H1 (cell line): ENCODE measurements around the gene PGLYRP2. TPM values are rescaled to one million over a fixed set of nuclear protein-coding genes. Genes with fewer than 3 reads are reported as not detected.

Experiments
- CTCF ChIA-PET: fragments of 300-600 bp; sonication (Branson Sonifier 250); formaldehyde crosslinking; loops from one replicate; lab custom pipeline; 2021; ENCODE audit not compliant: partially characterized antibody; lab: Charles Lee
- POLR2A ChIA-PET: fragments of 300-600 bp; sonication (Branson Sonifier 250); formaldehyde crosslinking; loops from one replicate; lab custom pipeline; 2021; ENCODE audit warnings: inconsistent platforms; ENCODE audit not compliant: partially characterized antibody; lab: Charles Lee
- DNase-seq, 2 experiments: peaks; one replicate each; pipeline versions ENCODE4 v3.0.0 to v3.0.0-alpha.2; 2010 to 2022; ENCODE audit warnings: low spot score in 2 of 2, low read depth in 1 of 2, mixed read lengths in 1 of 2
- FAIRE-seq: peaks from 2 replicates; lab custom pipeline; 2011; peaks lifted over from hg19 to GRCh38; lab: Jason Lieb, UNC
- H2AFZ ChIP-seq: 2 replicates; pipeline ENCODE4 v1.8.1; 2012; ENCODE audit warnings: low read length, inconsistent platforms
- H2AK5ac ChIP-seq: 2 replicates; pipeline ENCODE4 v1.6.1; 2013; ENCODE audit warnings: low read depth, low read length
- H2BK120ac ChIP-seq: replicated peaks from 2 replicates; pipeline ENCODE3; 2013; ENCODE audit warnings: low read depth, low read length, inconsistent platforms
- H2BK12ac ChIP-seq: 2 replicates; pipeline ENCODE4 v1.6.1; 2013; ENCODE audit warnings: low read depth, low read length
- H2BK15ac ChIP-seq: 2 replicates; pipeline ENCODE4 v1.6.1; 2013; ENCODE audit warnings: low read length
- H2BK20ac ChIP-seq: 2 replicates; pipeline ENCODE4 v1.6.1; 2013; ENCODE audit warnings: low read length
- H2BK5ac ChIP-seq: 2 replicates; pipeline ENCODE4 v1.6.1; 2013; ENCODE audit warnings: low read depth, low read length
- H3K14ac ChIP-seq: 2 replicates; pipeline ENCODE4 v1.6.1; 2013; ENCODE audit warnings: inconsistent platforms; ENCODE audit not compliant: insufficient read length
- H3K18ac ChIP-seq: 2 replicates; pipeline ENCODE4 v1.6.1; 2013; ENCODE audit warnings: low read length; ENCODE audit errors: extremely low read depth
- H3K23ac ChIP-seq: 2 replicates; pipeline ENCODE4 v1.6.1; 2013; ENCODE audit warnings: inconsistent platforms; ENCODE audit not compliant: insufficient read length
- H3K23me2 ChIP-seq: 2 replicates; pipeline ENCODE4 v1.6.1; 2013; ENCODE audit warnings: low read depth, low read length
- H3K27ac ChIP-seq: 2 replicates; pipeline ENCODE4 v1.6.1; 2011; ENCODE audit warnings: low read depth, low read length, inconsistent platforms
- H3K27me3 ChIP-seq, 4 experiments: replicated peaks in 1 of 4; 1 replicate in 1 of 4; 2 replicates in 3 of 4; pipeline versions ENCODE4 v1.6.1 to v1.8.1; 2011 to 2013; ENCODE audit warnings: low read length in 3 of 4, mild to moderate bottlenecking in 3 of 4, inconsistent platforms in 2 of 4, mixed read lengths in 2 of 4, moderate library complexity in 1 of 4; ENCODE audit not compliant: control insufficient read depth in 3 of 4, insufficient read depth in 3 of 4; ENCODE audit errors: extremely low read depth in 1 of 4
- H3K36me3 ChIP-seq, 4 experiments: 2 replicates each; pipeline versions ENCODE4 v1.6.1 to v1.8.1; 2011 to 2013; ENCODE audit warnings: mild to moderate bottlenecking in 4 of 4, low read length in 3 of 4, moderate library complexity in 2 of 4, control low read depth in 1 of 4, inconsistent platforms in 1 of 4; ENCODE audit not compliant: insufficient read depth in 4 of 4, control insufficient read depth in 2 of 4
- H3K4ac ChIP-seq: replicated peaks from 2 replicates; pipeline ENCODE3; 2013; ENCODE audit warnings: low read length, low read depth, mixed read lengths, inconsistent platforms; ENCODE audit not compliant: insufficient read length
- H3K4me1 ChIP-seq, 4 experiments: replicated peaks in 1 of 4; 1 replicate in 1 of 4; 2 replicates in 3 of 4; pipeline versions ENCODE4 v1.6.1 to v1.8.1; 2011 to 2013; ENCODE audit warnings: low read length in 3 of 4, inconsistent platforms in 2 of 4, mixed read lengths in 1 of 4; ENCODE audit not compliant: insufficient read depth in 4 of 4, control insufficient read depth in 3 of 4
- H3K4me2 ChIP-seq, 2 experiments: 2 replicates each; pipeline versions ENCODE4 v1.6.1 to v1.8.1; 2011 to 2013; ENCODE audit warnings: low read depth in 2 of 2, low read length in 2 of 2, control low read depth in 1 of 2, inconsistent platforms in 1 of 2, mild to moderate bottlenecking in 1 of 2; ENCODE audit not compliant: insufficient read depth in 1 of 2
- H3K4me3 ChIP-seq, 4 experiments: fragments of 200-600, 300-600 bp in 1 of 4; sonication (generic), shearing (Covaris generic), sonication (Bioruptor Twin) in 1 of 4; 2 replicates each; pipeline versions ENCODE4 v1.5.1 to v1.8.1; 2011 to 2016; ENCODE audit warnings: low read length in 4 of 4, low read depth in 3 of 4, control low read depth in 2 of 4, inconsistent platforms in 2 of 4, mild to moderate bottlenecking in 2 of 4, mixed read lengths in 1 of 4, moderate library complexity in 1 of 4; ENCODE audit not compliant: insufficient read depth in 2 of 4; ENCODE audit errors: extremely low read depth in 1 of 4
- H3K56ac ChIP-seq: replicated peaks from 2 replicates; pipeline ENCODE3; 2013; ENCODE audit warnings: low read depth, mild to moderate bottlenecking, mixed read lengths, low read length, inconsistent platforms; ENCODE audit not compliant: insufficient read length
- H3K79me1 ChIP-seq: 2 replicates; pipeline ENCODE4 v1.6.1; 2013; ENCODE audit warnings: low read depth, low read length, control low read depth
- H3K79me2 ChIP-seq, 2 experiments: 2 replicates each; pipeline versions ENCODE4 v1.6.1 to v1.8.1; 2012 to 2013; ENCODE audit warnings: low read length in 2 of 2, mild to moderate bottlenecking in 2 of 2, inconsistent platforms in 1 of 2; ENCODE audit not compliant: insufficient read depth in 2 of 2, control insufficient read depth in 1 of 2
- H3K9ac ChIP-seq, 4 experiments: replicated peaks in 1 of 4; 1 replicate in 1 of 4; 2 replicates in 3 of 4; pipeline versions ENCODE4 v1.6.1 to v1.8.1; 2011 to 2013; ENCODE audit warnings: low read depth in 3 of 4, low read length in 3 of 4, control low read depth in 2 of 4, mild to moderate bottlenecking in 2 of 4, moderate library complexity in 2 of 4, inconsistent platforms in 1 of 4; ENCODE audit errors: extremely low read depth in 1 of 4
- H3K9me3 ChIP-seq, 2 experiments: 2 replicates each; pipeline versions ENCODE4 v1.6.1 to v1.8.1; 2012 to 2013; ENCODE audit warnings: mild to moderate bottlenecking in 2 of 2, moderate library complexity in 2 of 2, control low read depth in 1 of 2, inconsistent platforms in 1 of 2, low read depth in 1 of 2, low read length in 1 of 2, mixed read lengths in 1 of 2; ENCODE audit not compliant: insufficient read depth in 2 of 2
- H4K20me1 ChIP-seq, 2 experiments: replicated peaks in 1 of 2; 2 replicates each; pipeline versions ENCODE3 to v1.8.1; 2011 to 2013; ENCODE audit warnings: inconsistent platforms in 2 of 2, low read length in 2 of 2, mild to moderate bottlenecking in 1 of 2; ENCODE audit not compliant: insufficient read depth in 2 of 2, control insufficient read depth in 1 of 2
- H4K5ac ChIP-seq: 2 replicates; pipeline ENCODE4 v1.6.1; 2013; ENCODE audit warnings: low read length, low read depth, mixed read lengths, inconsistent platforms; ENCODE audit not compliant: insufficient read length
- H4K8ac ChIP-seq: 2 replicates; pipeline ENCODE4 v1.8.0; 2013; ENCODE audit warnings: mild to moderate bottlenecking, moderate library complexity, low read length, inconsistent platforms; ENCODE audit not compliant: insufficient read depth; ENCODE audit errors: extremely low read depth
- H4K91ac ChIP-seq: replicated peaks from 2 replicates; pipeline ENCODE3; 2013; ENCODE audit warnings: low read length, mixed read lengths, inconsistent platforms; ENCODE audit not compliant: insufficient read length
- BACH1 ChIP-seq: IDR thresholded peaks from 2 replicates; pipeline ENCODE4 v1.6.1; 2012; ENCODE audit warnings: low read length, improper control_type of control experiment
- CBX5 ChIP-seq: fragments of 300-800, 300-1000 bp; sonication (generic); IDR thresholded peaks from 2 replicates; pipeline ENCODE4 v1.7.1; 2016; ENCODE audit warnings: antibody characterized with exemption, low read length, low read depth
- EGR1 ChIP-seq: IDR thresholded peaks from 2 replicates; pipeline ENCODE4 v1.6.1; 2011; ENCODE audit warnings: low read depth, low read length, borderline replicate concordance
- GTF2F1 ChIP-seq: IDR thresholded peaks from 2 replicates; pipeline ENCODE4 v1.6.1; 2012; ENCODE audit warnings: low read depth, low read length, improper control_type of control experiment, borderline replicate concordance
- HDAC6 ChIP-seq: IDR thresholded peaks from one replicate; pipeline ENCODE4 v1.7.1; 2012; ENCODE audit warnings: low read depth, mild to moderate bottlenecking, inconsistent platforms, low read length, moderate library complexity
- NANOG ChIP-seq: IDR thresholded peaks from 2 replicates; pipeline ENCODE4 v1.6.1; 2011; ENCODE audit warnings: low read length, low read depth, mild to moderate bottlenecking, inconsistent platforms; ENCODE audit not compliant: insufficient read depth, poor library complexity, severe bottlenecking
- POLR2A ChIP-seq, 2 experiments: IDR thresholded peaks; 1 replicate in 1 of 2; 2 replicates in 1 of 2; pipeline ENCODE4 v1.6.1; 2011; ENCODE audit warnings: low read depth in 2 of 2, low read length in 2 of 2, mild to moderate bottlenecking in 2 of 2; ENCODE audit errors: control extremely low read depth in 1 of 2
- POLR2AphosphoS5 ChIP-seq: IDR thresholded peaks from 2 replicates; pipeline ENCODE4 v1.6.1; 2011; ENCODE audit warnings: low read depth, low read length
- POU5F1 ChIP-seq: IDR thresholded peaks from 2 replicates; pipeline ENCODE4 v1.6.1; 2011; ENCODE audit warnings: low read depth, mild to moderate bottlenecking, low read length, moderate library complexity
- TAF7 ChIP-seq: optimal IDR thresholded peaks from 2 replicates; pipeline ENCODE3; 2011; ENCODE audit warnings: low read depth, mild to moderate bottlenecking, inconsistent platforms, low read length, moderate library complexity, borderline replicate concordance
- WGBS, 2 experiments: shearing (Covaris generic) in 1 of 2; methylation state at CpG; one replicate each; pipeline versions ENCODE4 v1.1.6 to v1.1.7; 2013 to 2015; ENCODE audit warnings: low lambda C conversion rate in 2 of 2, mixed read lengths in 2 of 2, inconsistent platforms in 1 of 2, low coverage in 1 of 2, missing lambda C conversion rate in 1 of 2; ENCODE audit not compliant: insufficient replicate concordance in 2 of 2, insufficient coverage in 1 of 2, insufficient read length in 1 of 2; ENCODE audit errors: extremely low coverage in 1 of 2, missing lambda C conversion rate in 1 of 2; 5-methylcytosine and 5-hydroxymethylcytosine counted together
- polyA plus RNA-seq, 7 experiments: library from polyadenylated mRNA; depleted of rRNA in 3 of 7; stranded (reverse) in 5 of 7; unstranded in 2 of 7; fragments of >200 nt in 5 of 7; fragments of 200-250 nt in 2 of 7; gene quantifications; 1 replicate in 5 of 7; 2 replicates in 1 of 7; 4 replicates in 1 of 7; pipeline versions ENCODE4 v1.2.1 to v1.2.3, GENCODE V29; 2011 to 2013; ENCODE audit warnings: missing spikeins in 2 of 7, mixed read lengths in 2 of 7
- total RNA-seq: library from RNA; stranded (reverse); fragmentation: NEBNext Ultra II Directional; extraction: Animal tissue kit (Norgen Biotek cat#: 25700); gene quantifications from 2 replicates; pipeline ENCODE4 v1.2.1, GENCODE V29; 2021
- TF ChIP-seq, protein P1 (sequence below): IDR thresholded peaks from 2 replicates; pipeline ENCODE4 v1.6.1; 2011; ENCODE audit warnings: low read depth, mild to moderate bottlenecking, low read length; ENCODE audit not compliant: insufficient read depth

Gene PGLYRP2
- total and polyA plus RNA-seq, 2 of the 8 experiments (the other 6 are each of a cell fraction or from before 2014, with no cell fraction given): not detected

DNA sequence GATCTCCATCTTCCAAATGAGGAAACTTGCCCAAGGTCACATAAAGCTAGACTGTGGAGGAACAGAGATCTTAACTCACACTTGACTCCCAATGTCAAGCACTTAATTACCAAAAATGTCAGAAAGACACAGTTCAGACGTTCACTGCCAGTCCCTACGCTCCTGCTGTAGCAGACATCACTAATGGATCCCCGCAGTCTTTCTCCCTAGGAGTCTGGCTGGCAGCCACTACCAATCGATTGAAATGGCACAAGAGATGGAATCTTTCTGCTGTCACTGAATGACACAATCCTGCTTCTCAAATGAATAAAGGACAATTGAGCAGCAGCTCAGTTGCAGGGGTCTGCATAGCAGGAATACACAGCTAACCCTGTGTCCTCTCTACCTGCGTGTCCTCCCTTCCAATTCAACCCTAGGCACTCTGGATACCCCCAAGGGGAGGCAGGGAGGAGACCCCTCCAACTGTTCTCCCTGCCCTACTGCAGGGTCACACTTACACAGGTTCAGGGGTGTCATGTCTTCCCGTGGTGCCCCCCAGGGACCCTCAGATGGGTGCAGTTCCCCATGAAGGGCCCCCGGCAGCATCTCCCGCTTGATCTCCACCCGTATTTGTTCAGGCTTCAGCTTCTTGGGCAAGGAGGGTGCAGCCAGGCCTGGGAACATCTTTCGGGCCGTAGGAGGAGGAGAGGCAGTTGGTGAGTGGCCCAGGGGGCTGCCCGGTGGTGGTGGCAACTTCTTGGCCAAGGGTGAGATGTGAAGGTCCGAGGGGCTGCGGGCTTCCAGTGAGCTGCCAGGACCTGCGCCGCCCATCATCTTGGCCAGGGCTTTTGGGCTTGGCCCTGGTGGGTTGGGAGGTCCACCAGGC lies 52.6 kb downstream of the PGLYRP2 start:
- H3K27me3 ChIP-seq: no peaks in the 10 kb centered on the region; a peak in 1 of 7 replicates
- peaks cover 10 to 11% of the 10 kb centered on the region in 2 experiments for H4K20me1 ChIP-seq
- H3K27ac ChIP-seq: no peak overlapping the region
- POLR2A ChIA-PET: interaction anchor here (1.0 to 5.0 kb wide), 2 partner anchors 7 to 190 kb away, joined by 3 to 71 read pairs; partner anchors contain the start of gene AKAP8L
- H2BK5ac ChIP-seq: no peak overlapping the region
- no peak overlapping the region for H2AFZ ChIP-seq
- no peak overlapping the region for H3K9ac ChIP-seq
- H3K79me2 ChIP-seq: peaks cover 0 to 25% of the 10 kb centered on the region in 2 experiments; a peak in 2 of 4 replicates
- H2BK120ac ChIP-seq: no peak overlapping the region
- H2AK5ac ChIP-seq: no peak overlapping the region
- no peak overlapping the region for H3K4me2 ChIP-seq
- H2BK15ac ChIP-seq: no peak overlapping the region
- H3K4me1 ChIP-seq: peaks cover 0 to 9% (median 4%) of the 10 kb centered on the region in 4 experiments; a peak in 4 of 7 replicates
- no peak overlapping the region for H3K18ac ChIP-seq
- peaks cover 22% of the 10 kb centered on the region for H3K79me1 ChIP-seq
- H3K23me2 ChIP-seq: peaks cover under 1% of the 10 kb centered on the region; the same call in 1 of the 2 replicates
- no peak overlapping the region for H3K4ac ChIP-seq
- peaks cover 2 to 44% (median 21%) of the 10 kb centered on the region in 4 experiments; a peak in 6 of 8 replicates for H3K36me3 ChIP-seq
- H3K56ac ChIP-seq: no peak overlapping the region
- 88% methylated on average over 15 of the region's 16 CpGs; no CpG with 5 or more reads in 1 of the 2 experiments for WGBS, 2 experiments
- H2BK12ac ChIP-seq: no peak overlapping the region
- H4K8ac ChIP-seq: no peak overlapping the region
- no peak overlapping the region for H3K4me3 ChIP-seq
- no peak overlapping the region for H4K91ac ChIP-seq
- no peak overlapping the region for H4K5ac ChIP-seq
- no peak for DNase-seq
- no peak for FAIRE-seq
- peaks cover 3 to 4% of the 10 kb centered on the region in 2 experiments; a peak in 1 of 4 replicates for H3K9me3 ChIP-seq
- H3K14ac ChIP-seq: no peak overlapping the region
- H3K23ac ChIP-seq: no peak overlapping the region
- H2BK20ac ChIP-seq: no peak overlapping the region
- CTCF ChIA-PET: interaction anchor here (0.6 to 5.1 kb wide), 2 partner anchors 6 to 401 kb away, joined by 3 to 28 read pairs; partner anchors contain the start of gene AKAP8L
- TF ChIP-seq NANOG (no peak), POU5F1 (no peak), TAF7 (no peak), POLR2AphosphoS5 (no peak), POLR2A (IDR thresholded peaks at IDR 0.05; ENCODE audit: control extremely low read depth in 1 of 2, low read depth in 2 of 2, low read length in 2 of 2) (no peak), BACH1 (no peak), CBX5 (no peak), GTF2F1 (no peak), HDAC6 (no peak), EGR1 (no peak)
- TF ChIP-seq, protein P1, sequence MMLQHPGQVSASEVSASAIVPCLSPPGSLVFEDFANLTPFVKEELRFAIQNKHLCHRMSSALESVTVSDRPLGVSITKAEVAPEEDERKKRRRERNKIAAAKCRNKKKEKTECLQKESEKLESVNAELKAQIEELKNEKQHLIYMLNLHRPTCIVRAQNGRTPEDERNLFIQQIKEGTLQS: no peak
